ENCODE results near the gene NR1H4. TPM values are rescaled to one million over a fixed set of nuclear protein-coding genes. Genes with fewer than 3 reads are reported as not detected.

The NR1H4 gene
- total RNA-seq, 2 donors from 2014 or later = 2.2 to 20.5 TPM

DNA sequence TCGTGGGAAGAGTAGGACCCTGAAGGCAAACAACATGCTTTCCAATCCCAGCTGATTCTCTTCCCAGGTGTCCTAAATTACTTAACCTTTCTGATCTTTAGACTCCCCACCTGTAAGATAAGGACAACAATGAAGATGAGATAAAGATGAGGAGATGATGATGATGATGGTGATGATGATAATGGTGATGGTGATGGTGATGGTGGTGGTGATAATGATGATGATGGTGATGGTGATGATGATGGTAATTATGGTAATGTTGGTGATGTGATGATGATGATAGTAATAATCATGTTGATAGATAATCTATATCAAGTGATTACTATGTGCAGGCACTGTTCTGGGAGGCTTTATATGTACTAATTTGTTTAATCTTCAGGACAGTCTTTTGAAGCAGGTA lies 48.3 kb downstream of the NR1H4 start:
- DNase-seq = no peak
- no peak overlapping the region for H3K4me3 ChIP-seq
- TF ChIP-seq, protein P1, sequence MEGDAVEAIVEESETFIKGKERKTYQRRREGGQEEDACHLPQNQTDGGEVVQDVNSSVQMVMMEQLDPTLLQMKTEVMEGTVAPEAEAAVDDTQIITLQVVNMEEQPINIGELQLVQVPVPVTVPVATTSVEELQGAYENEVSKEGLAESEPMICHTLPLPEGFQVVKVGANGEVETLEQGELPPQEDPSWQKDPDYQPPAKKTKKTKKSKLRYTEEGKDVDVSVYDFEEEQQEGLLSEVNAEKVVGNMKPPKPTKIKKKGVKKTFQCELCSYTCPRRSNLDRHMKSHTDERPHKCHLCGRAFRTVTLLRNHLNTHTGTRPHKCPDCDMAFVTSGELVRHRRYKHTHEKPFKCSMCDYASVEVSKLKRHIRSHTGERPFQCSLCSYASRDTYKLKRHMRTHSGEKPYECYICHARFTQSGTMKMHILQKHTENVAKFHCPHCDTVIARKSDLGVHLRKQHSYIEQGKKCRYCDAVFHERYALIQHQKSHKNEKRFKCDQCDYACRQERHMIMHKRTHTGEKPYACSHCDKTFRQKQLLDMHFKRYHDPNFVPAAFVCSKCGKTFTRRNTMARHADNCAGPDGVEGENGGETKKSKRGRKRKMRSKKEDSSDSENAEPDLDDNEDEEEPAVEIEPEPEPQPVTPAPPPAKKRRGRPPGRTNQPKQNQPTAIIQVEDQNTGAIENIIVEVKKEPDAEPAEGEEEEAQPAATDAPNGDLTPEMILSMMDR (IDR thresholded peaks at IDR 0.05) = no peak
- no peaks in the 10 kb centered on the region for H3K27me3 ChIP-seq
- no peaks in the 10 kb centered on the region for H3K9me3 ChIP-seq
- H3K36me3 ChIP-seq = no peaks in the 10 kb centered on the region
- H3K9ac ChIP-seq (ENCODE audit: low read depth in 2 of 2, low read length in 2 of 2) = no peak overlapping the region
- H3K4me1 ChIP-seq = no peaks in the 10 kb centered on the region
- H3K27ac ChIP-seq = no peak overlapping the region
- intact Hi-C loops (cut with DNase I) = no loop called here

GRCh38 chr12:100528034-100528433 lies 54.4 kb downstream of the NR1H4 start:
- H3K27ac ChIP-seq = no peak overlapping the region
- no peak overlapping the region for H3K4me3 ChIP-seq
- no peaks in the 10 kb centered on the region for H3K4me1 ChIP-seq
- H3K36me3 ChIP-seq = no peaks in the 10 kb centered on the region
- TF ChIP-seq, protein P1 (IDR thresholded peaks at IDR 0.05) = no peak
- intact Hi-C loops (cut with DNase I) = no loop called here
- no peak overlapping the region for H3K9ac ChIP-seq (ENCODE audit: low read depth in 2 of 2, low read length in 2 of 2)
- no peak for DNase-seq
- no peaks in the 10 kb centered on the region for H3K27me3 ChIP-seq
- no peaks in the 10 kb centered on the region for H3K9me3 ChIP-seq

GRCh38 chr12:100528471-100529127 lies 54.9 kb downstream of the NR1H4 start:
- intact Hi-C loops (cut with DNase I) = no loop called here
- Histone ChIP-seq H3K27me3 (no peaks in the 10 kb centered on the region), H3K9me3 (no peaks in the 10 kb centered on the region), H3K27ac (no peak overlapping the region), H3K36me3 (no peaks in the 10 kb centered on the region), H3K4me1 (no peaks in the 10 kb centered on the region), H3K4me3 (no peak overlapping the region), H3K9ac (ENCODE audit: low read depth in 2 of 2, low read length in 2 of 2) (no peak overlapping the region)
- no peak for DNase-seq
- TF ChIP-seq, protein P1 (IDR thresholded peaks at IDR 0.05) = no peak

- Histone ChIP-seq H3K9me3 (no peaks in the 10 kb centered on the region), H3K27ac (no peak overlapping the region), H3K27me3 (no peaks in the 10 kb centered on the region), H3K9ac (ENCODE audit: low read depth in 2 of 2, low read length in 2 of 2) (no peak overlapping the region), H3K4me1 (no peaks in the 10 kb centered on the region), H3K4me3 (no peak overlapping the region), H3K36me3 (no peaks in the 10 kb centered on the region)
- no peak for DNase-seq
- intact Hi-C loops (cut with DNase I) = loop anchor here (10.0 kb wide), 1 partner anchor 105 kb away; no protein-coding TSS in a partner anchor
- TF ChIP-seq, protein P1 (IDR thresholded peaks at IDR 0.05) = no peak
Observed at GRCh38 chr12:100529756-100530350, 56.2 kb downstream of the NR1H4 start.

DNA sequence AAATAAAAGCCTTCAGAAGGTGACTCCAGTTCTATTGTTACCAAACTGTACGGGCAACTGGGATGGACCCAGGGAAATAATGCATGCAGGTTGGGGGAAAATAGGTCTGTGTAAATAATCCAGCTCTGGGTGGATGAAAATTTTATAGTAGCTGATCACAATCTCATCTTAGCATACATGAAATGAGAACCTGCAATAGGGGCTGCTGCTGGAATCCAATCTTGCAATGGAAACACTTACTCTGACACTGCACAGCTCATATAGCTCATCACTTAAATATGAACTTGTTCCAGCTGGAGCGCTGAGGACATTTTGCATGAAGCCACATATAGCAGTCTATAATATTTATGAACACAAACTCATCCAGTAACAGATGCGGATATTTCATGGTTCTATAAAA lies 59.7 kb downstream of the NR1H4 start:
- Histone ChIP-seq H3K9me3 (no peaks in the 10 kb centered on the region), H3K4me3 (no peak overlapping the region), H3K27ac (no peak overlapping the region), H3K27me3 (no peaks in the 10 kb centered on the region), H3K4me1 (no peaks in the 10 kb centered on the region), H3K36me3 (no peaks in the 10 kb centered on the region), H3K9ac (ENCODE audit: low read depth in 2 of 2, low read length in 2 of 2) (no peak overlapping the region)
- TF ChIP-seq, protein P1 (IDR thresholded peaks at IDR 0.05) = no peak
- DNase-seq = no peak
- intact Hi-C loops (cut with DNase I) = loop anchor here (10.0 kb wide), 1 partner anchor 109 kb away; no protein-coding TSS in a partner anchor

Measured in colonic mucosa (tissue), 4 donors.